Brain microvascular endothelial cell (primary cell): ENCODE measurements around the gene PI3.

ENCODE experiments used
- DNase-seq: peaks from one replicate; pipeline ENCODE4 v3.0.0-alpha.2; 2020
- H3K27ac ChIP-seq: fragments of 250-450 bp; sonication (Bioruptor Pico); 2 replicates; pipeline ENCODE4 v1.5.1; 2020; ENCODE audit warnings: mild to moderate bottlenecking, moderate library complexity
- H3K27me3 ChIP-seq: fragments of 250-450 bp; sonication (Bioruptor Pico); replicated peaks from 2 replicates; pipeline ENCODE4 v1.5.1; 2020; ENCODE audit warnings: mild to moderate bottlenecking
- H3K36me3 ChIP-seq: fragments of 250-450 bp; sonication (Bioruptor Pico); replicated peaks from 2 replicates; pipeline ENCODE4 v1.5.1; 2020; ENCODE audit warnings: mild to moderate bottlenecking
- H3K4me3 ChIP-seq: 2 replicates; pipeline ENCODE4 v1.5.1; 2011; ENCODE audit warnings: low read depth, mild to moderate bottlenecking, control low read depth, low read length, moderate library complexity
- in situ Hi-C: cut with HindIII; loops from 2 replicates; pipeline ENCODE4 v1.10.0; 2017; ENCODE audit warnings: low sequenced_read_pairs, low pct_ligation_motif_present
- TF ChIP-seq, protein P1 (sequence below): IDR thresholded peaks from 2 replicates; pipeline ENCODE4 v1.5.1; 2011; ENCODE audit warnings: low read depth, mild to moderate bottlenecking, moderate library complexity, low read length, control low read depth, inconsistent platforms; ENCODE audit errors: missing control alignments

Gene PI3

GRCh38 chr20:45156713-45157112, 18.0 kb upstream of the PI3 start:
- in situ Hi-C loops, result no loop called here
- Histone ChIP-seq H3K36me3 (no peaks in the 10 kb centered on the region), H3K27me3 (no peaks in the 10 kb centered on the region), H3K27ac (no peak overlapping the region), H3K4me3 (no peak overlapping the region)
- TF ChIP-seq, protein P1, sequence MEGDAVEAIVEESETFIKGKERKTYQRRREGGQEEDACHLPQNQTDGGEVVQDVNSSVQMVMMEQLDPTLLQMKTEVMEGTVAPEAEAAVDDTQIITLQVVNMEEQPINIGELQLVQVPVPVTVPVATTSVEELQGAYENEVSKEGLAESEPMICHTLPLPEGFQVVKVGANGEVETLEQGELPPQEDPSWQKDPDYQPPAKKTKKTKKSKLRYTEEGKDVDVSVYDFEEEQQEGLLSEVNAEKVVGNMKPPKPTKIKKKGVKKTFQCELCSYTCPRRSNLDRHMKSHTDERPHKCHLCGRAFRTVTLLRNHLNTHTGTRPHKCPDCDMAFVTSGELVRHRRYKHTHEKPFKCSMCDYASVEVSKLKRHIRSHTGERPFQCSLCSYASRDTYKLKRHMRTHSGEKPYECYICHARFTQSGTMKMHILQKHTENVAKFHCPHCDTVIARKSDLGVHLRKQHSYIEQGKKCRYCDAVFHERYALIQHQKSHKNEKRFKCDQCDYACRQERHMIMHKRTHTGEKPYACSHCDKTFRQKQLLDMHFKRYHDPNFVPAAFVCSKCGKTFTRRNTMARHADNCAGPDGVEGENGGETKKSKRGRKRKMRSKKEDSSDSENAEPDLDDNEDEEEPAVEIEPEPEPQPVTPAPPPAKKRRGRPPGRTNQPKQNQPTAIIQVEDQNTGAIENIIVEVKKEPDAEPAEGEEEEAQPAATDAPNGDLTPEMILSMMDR, result no peak
- DNase-seq, result no peak

DNA sequence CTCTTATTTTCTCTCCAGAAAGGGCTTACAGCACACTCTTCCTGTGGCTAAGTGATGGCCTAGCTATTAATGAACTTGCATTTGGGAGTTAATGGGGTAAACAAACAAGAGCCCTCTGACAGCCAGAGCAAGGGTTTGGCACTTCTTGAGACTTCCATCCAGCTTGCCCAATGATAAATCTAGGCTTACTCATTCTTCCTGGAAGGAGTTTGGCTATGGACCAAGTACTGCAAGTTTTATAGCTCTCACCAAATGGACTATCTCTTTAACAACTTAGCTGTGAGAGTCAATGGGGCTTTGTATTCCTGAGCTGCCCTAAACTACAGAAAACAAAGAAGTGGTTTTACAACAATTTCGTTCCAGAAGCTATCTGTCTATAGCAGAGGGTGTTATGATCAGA, 16.7 kb upstream of the PI3 start:
- no peak overlapping the region for H3K27ac ChIP-seq
- no peaks in the 10 kb centered on the region for H3K36me3 ChIP-seq
- no peak overlapping the region for H3K4me3 ChIP-seq
- TF ChIP-seq, protein P1, result no peak
- DNase-seq, result peak; percentile 24
- in situ Hi-C loops, result no loop called here
- no peaks in the 10 kb centered on the region for H3K27me3 ChIP-seq

DNA sequence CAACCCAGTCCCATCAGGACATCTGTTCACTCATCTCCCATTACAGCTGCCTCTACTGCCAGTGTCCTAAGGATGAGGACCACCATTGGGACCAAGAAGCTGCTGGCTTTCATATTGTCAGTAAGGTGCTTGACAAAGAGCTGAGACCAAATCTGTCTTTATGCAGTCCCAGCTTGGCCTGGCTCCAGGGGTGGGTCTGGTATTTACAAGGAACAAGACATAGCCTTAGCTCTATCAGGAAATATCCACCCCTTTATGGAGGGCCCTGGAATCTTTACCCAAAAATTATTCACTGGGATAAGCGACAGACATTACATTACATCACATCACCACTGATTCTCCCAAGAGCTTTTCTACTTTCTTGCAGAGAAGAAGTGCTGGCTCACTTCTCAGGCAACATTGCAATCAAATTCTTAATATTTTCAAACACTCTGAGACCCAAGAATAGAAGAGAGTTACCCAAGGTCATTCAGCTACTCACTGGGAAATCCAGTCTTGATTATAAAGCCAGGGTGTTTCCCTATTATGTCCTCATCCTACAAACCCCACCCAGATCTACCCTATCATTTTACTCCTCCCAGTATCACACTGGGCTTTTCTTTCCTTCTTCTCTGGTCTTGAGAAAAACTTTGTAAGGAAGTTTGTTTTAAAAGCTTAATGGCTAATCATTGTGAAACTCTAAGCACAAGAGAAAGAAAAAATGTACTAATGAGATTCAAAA, 11.5 kb upstream of the PI3 start:
- in situ Hi-C loops, result no loop called here

DNA sequence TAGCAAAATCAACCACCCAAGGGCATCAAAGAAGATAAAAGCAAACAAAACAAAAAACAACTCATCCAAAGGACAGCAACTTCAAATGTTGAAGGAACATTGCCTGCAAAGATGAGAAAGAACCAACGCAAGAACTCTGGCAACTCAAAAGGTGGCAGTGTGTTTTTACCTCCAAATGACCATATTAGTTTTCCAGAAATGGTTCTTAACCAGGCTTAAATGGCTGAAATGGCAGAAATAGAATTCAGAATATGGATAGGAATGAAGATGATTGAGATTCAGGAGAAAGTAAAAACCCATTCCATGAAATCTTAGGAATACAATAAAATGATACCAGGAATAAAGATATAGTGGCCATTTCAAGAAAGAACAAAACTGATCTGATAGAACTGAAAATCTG, 9.8 kb upstream of the PI3 start:
- in situ Hi-C loops, result no loop called here
- no peak for DNase-seq
- H3K27me3 ChIP-seq, result no peaks in the 10 kb centered on the region
- H3K36me3 ChIP-seq, result no peaks in the 10 kb centered on the region
- H3K27ac ChIP-seq, result no peak overlapping the region
- H3K4me3 ChIP-seq, result no peak overlapping the region
- TF ChIP-seq, protein P1, result no peak

More for the DNA sequence above, 11.5 kb upstream of the PI3 start:
- Histone ChIP-seq H3K27me3 (no peaks in the 10 kb centered on the region), H3K4me3 (no peak overlapping the region), H3K27ac (no peak overlapping the region), H3K36me3 (no peaks in the 10 kb centered on the region)
- TF ChIP-seq, protein P1, result no peak
- DNase-seq, result no peak

GRCh38 chr20:45173522-45173921, 1.2 kb upstream of the PI3 start:
- in situ Hi-C loops, result no loop called here
- Histone ChIP-seq H3K36me3 (no peaks in the 10 kb centered on the region), H3K27ac (no peak overlapping the region), H3K27me3 (peaks cover 3% of the 10 kb centered on the region), H3K4me3 (no peak overlapping the region)
- TF ChIP-seq, protein P1, result no peak
- no peak for DNase-seq
